Midbrain (tissue), 1 donor: Measurements from ENCODE around the gene UBASH3B.
A peak's percentile ranks its signal among the peaks of the same experiment; 100 is the strongest.

ENCODE experiments used
- DNase-seq: peaks from one replicate; lab custom pipeline; 2025; lab: John Stamatoyannopoulos, UW

Gene UBASH3B

GRCh38 chr11:122646549-122647340, 8.8 kb upstream of the UBASH3B start:
- no peak for DNase-seq

GRCh38 chr11:122647736-122648275, 7.7 kb upstream of the UBASH3B start:
- no peak for DNase-seq

GRCh38 chr11:122649116-122649515, 6.4 kb upstream of the UBASH3B start:
- DNase-seq, result no peak

- DNase-seq, result no peak
These were observed 4.9 kb upstream of the UBASH3B start for GRCh38 chr11:122650619-122651018.

GRCh38 chr11:122652495-122652894, 3.0 kb upstream of the UBASH3B start:
- DNase-seq, result no peak

- DNase-seq, result no peak
These were observed 1.5 kb upstream of the UBASH3B start for GRCh38 chr11:122653916-122654585.

- DNase-seq, result peak; percentile 45
These were observed 630 bp downstream of the UBASH3B start for GRCh38 chr11:122656073-122656630.

GRCh38 chr11:122656631-122657101, 1.1 kb downstream of the UBASH3B start:
- no peak for DNase-seq

- no peak for DNase-seq
These were observed 4.4 kb downstream of the UBASH3B start for GRCh38 chr11:122659676-122660554.

GRCh38 chr11:122661182-122661945, 5.8 kb downstream of the UBASH3B start:
- DNase-seq, result peak; percentile 28

GRCh38 chr11:122663056-122663740, 7.7 kb downstream of the UBASH3B start:
- DNase-seq, result no peak

- no peak for DNase-seq
These were observed 8.2 kb downstream of the UBASH3B start for GRCh38 chr11:122663764-122664163.

- no peak for DNase-seq
These were observed 8.7 kb downstream of the UBASH3B start for GRCh38 chr11:122664188-122664587.

- no peak for DNase-seq
These were observed 10.3 kb downstream of the UBASH3B start for GRCh38 chr11:122665861-122666260.

- DNase-seq, result no peak
These were observed 11.2 kb downstream of the UBASH3B start for GRCh38 chr11:122666743-122667142.

- DNase-seq, result no peak
These were observed 13.1 kb downstream of the UBASH3B start for GRCh38 chr11:122668562-122669090.

- no peak for DNase-seq
These were observed 14.6 kb downstream of the UBASH3B start for GRCh38 chr11:122670131-122670530.

- DNase-seq, result no peak
These were observed 15.9 kb downstream of the UBASH3B start for GRCh38 chr11:122671400-122671891.

- no peak for DNase-seq
These were observed 17.4 kb downstream of the UBASH3B start for GRCh38 chr11:122672892-122673291.

GRCh38 chr11:122673701-122674100, 18.2 kb downstream of the UBASH3B start:
- DNase-seq, result no peak
